ENCODE results near the gene RAD1. TPM values are rescaled to one million over a fixed set of nuclear protein-coding genes. Genes with fewer than 3 reads are reported as not detected.

Gene RAD1
- polyA plus RNA-seq, 10 donors: 20.2 to 27.2 (median 24.5) TPM

GRCh38 chr5:34867660-34868059, 47.6 kb downstream of the RAD1 start:
- no peak for DNase-seq

- DNase-seq: peak in 1 of 3 donors; percentile 12
These were observed 48.3 kb downstream of the RAD1 start for GRCh38 chr5:34866989-34867471.

- peak; percentile 14 to 71 (median 28) for DNase-seq
These were observed 50.2 kb downstream of the RAD1 start for GRCh38 chr5:34865091-34865490.

GRCh38 chr5:34863946-34864345, 51.4 kb downstream of the RAD1 start:
- peak in 1 of 3 donors; percentile 22 for DNase-seq

GRCh38 chr5:34859253-34859652, 56.1 kb downstream of the RAD1 start:
- no peak for DNase-seq

- DNase-seq: peak in 1 of 3 donors; percentile 15
These were observed 56.5 kb downstream of the RAD1 start for GRCh38 chr5:34858790-34859189.

GRCh38 chr5:34857894-34858293, 57.4 kb downstream of the RAD1 start:
- DNase-seq: no peak

- DNase-seq: no peak
These were observed 58.1 kb downstream of the RAD1 start for GRCh38 chr5:34857161-34857560.

Other genes with a start within 250 kb of the RAD1 start
- under 1 TPM in 9 of 10 donors, not detected in 1; 0.11 to 0.59 (median 0.30) TPM for gene TTC23L, start 76.3 kb downstream of the RAD1 start, polyA plus RNA-seq (ENCODE audit: insufficient read length in 10 of 10)
- gene BRIX1, start 207 bp upstream of the RAD1 start, polyA plus RNA-seq (ENCODE audit: insufficient read length in 10 of 10): 10 to 100 TPM; 30.3 to 39.2 (median 35.1) TPM
- gene DNAJC21, start 14.1 kb upstream of the RAD1 start, polyA plus RNA-seq (ENCODE audit: insufficient read length in 10 of 10): 10 to 100 TPM; 38.6 to 55.1 (median 47.9) TPM
- not detected for gene AGXT2, start 132.4 kb upstream of the RAD1 start, polyA plus RNA-seq (ENCODE audit: insufficient read length in 10 of 10)

All from muscle of back (tissue), 11 donors.